Measurements from ENCODE around the gene SRP19. TPM values are rescaled to one million over a fixed set of nuclear protein-coding genes. Genes with fewer than 3 reads are reported as not detected.

SRP19 gene
- total RNA-seq, 1 experiment from 2014 or later = 99.6 TPM

DNA sequence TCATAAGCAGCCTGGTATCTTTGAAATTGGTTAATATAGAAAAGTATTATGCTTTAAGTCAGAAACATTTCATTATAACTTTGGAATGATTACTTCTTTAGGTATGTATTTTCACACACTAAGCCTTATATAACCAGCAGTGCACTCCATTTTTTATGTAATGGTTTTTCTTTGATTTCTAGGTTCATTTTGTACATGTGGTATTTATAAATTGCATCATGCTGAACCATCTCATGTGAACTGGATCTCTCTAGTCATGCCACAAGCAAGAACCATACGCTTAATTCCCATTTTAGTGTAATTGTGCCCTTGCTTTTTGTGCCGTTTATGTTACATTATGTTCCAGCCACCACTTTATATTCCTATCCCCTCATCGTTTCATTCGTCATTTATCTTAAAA, 38.6 kb upstream of the SRP19 start:
- intact Hi-C loops (cut with micrococcal nuclease) = no loop called here
- BruUV-seq (replicated peaks) = no TSS peak
- no peaks in the 10 kb centered on the region for H3K4me1 Mint-ChIP-seq (ENCODE audit: insufficient read depth, unreplicated experiment)
- no peaks in the 10 kb centered on the region for H3K27me3 Mint-ChIP-seq (ENCODE audit: insufficient read depth, unreplicated experiment)
- no peak for TF ChIP-seq CTCF (IDR thresholded peaks at IDR 0.05; ENCODE audit: unreplicated experiment)
- POLR2A ChIA-PET = no interaction called here
- no peak for DNase-seq (ENCODE audit: unreplicated experiment)
- H3K27ac Mint-ChIP-seq (ENCODE audit: low read depth, unreplicated experiment) = no peak overlapping the region
- H3K9me3 Mint-ChIP-seq (ENCODE audit: unreplicated experiment) = no peaks in the 10 kb centered on the region
- CTCF ChIA-PET = no interaction called here
- H3K4me3 Mint-ChIP-seq (ENCODE audit: unreplicated experiment) = no peak overlapping the region
- peaks cover 32% of the 10 kb centered on the region for H3K36me3 Mint-ChIP-seq (ENCODE audit: insufficient read depth, unreplicated experiment)

DNA sequence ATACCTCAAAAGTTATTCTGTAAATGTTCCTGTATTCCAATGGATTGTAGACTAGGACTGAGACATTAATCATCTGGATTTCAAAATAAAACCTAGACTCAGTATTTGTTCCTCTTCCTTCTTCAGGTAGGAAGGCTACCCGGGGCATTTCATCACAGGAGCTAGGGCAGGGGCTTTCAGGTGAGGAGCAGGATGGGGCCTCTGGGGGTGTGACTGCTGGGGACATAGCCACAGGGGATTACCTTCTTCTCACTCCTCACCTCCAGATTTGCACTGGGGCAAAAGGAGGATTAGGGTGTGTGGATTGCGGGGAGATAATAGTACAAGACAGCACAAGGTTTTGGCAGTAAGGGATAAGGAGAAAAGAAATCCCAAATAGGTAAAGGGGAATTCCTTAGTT, 37.9 kb upstream of the SRP19 start:
- no peak for TF ChIP-seq CTCF (IDR thresholded peaks at IDR 0.05; ENCODE audit: unreplicated experiment)
- CTCF ChIA-PET = no interaction called here
- peaks cover 37% of the 10 kb centered on the region for H3K36me3 Mint-ChIP-seq (ENCODE audit: insufficient read depth, unreplicated experiment)
- no peaks in the 10 kb centered on the region for H3K9me3 Mint-ChIP-seq (ENCODE audit: unreplicated experiment)
- no peak for DNase-seq (ENCODE audit: unreplicated experiment)
- POLR2A ChIA-PET = no interaction called here
- H3K4me3 Mint-ChIP-seq (ENCODE audit: unreplicated experiment) = no peak overlapping the region
- H3K4me1 Mint-ChIP-seq (ENCODE audit: insufficient read depth, unreplicated experiment) = no peaks in the 10 kb centered on the region
- BruUV-seq (replicated peaks) = no TSS peak
- no peak overlapping the region for H3K27ac Mint-ChIP-seq (ENCODE audit: low read depth, unreplicated experiment)
- intact Hi-C loops (cut with micrococcal nuclease) = no loop called here
- no peaks in the 10 kb centered on the region for H3K27me3 Mint-ChIP-seq (ENCODE audit: insufficient read depth, unreplicated experiment)

- H3K27me3 Mint-ChIP-seq (ENCODE audit: insufficient read depth, unreplicated experiment) = no peaks in the 10 kb centered on the region
- intact Hi-C loops (cut with micrococcal nuclease) = no loop called here
- no peak for TF ChIP-seq CTCF (IDR thresholded peaks at IDR 0.05; ENCODE audit: unreplicated experiment)
- H3K4me3 Mint-ChIP-seq (ENCODE audit: unreplicated experiment) = no peak overlapping the region
- H3K27ac Mint-ChIP-seq (ENCODE audit: low read depth, unreplicated experiment) = no peak overlapping the region
- no peaks in the 10 kb centered on the region for H3K4me1 Mint-ChIP-seq (ENCODE audit: insufficient read depth, unreplicated experiment)
- ChIA-PET CTCF (no interaction called here), POLR2A (no interaction called here)
- no TSS peak for BruUV-seq (replicated peaks)
- H3K36me3 Mint-ChIP-seq (ENCODE audit: insufficient read depth, unreplicated experiment) = peaks cover 38% of the 10 kb centered on the region
- H3K9me3 Mint-ChIP-seq (ENCODE audit: unreplicated experiment) = no peaks in the 10 kb centered on the region
- DNase-seq (ENCODE audit: unreplicated experiment) = no peak
Measured at GRCh38 chr5:112823656-112824055, 37.4 kb upstream of the SRP19 start.

DNA sequence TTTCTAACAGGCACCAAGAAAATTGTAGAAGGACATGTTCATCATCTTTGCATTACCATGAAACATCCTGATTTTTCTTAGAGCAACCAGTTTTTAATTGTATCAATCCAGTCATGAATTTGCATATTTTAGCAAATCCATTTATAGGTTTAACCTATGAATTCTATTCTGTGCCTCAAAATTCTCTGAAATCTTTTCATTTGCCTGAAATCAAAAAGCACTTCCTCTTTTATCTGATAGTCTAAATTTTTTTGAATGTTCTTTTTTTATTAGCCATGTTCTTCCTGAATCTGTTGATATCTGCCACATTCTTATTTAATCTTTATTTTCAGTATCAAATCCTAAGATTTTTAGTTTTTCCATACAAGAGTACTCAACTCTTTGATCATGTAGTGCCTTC, 36.9 kb upstream of the SRP19 start:
- H3K4me1 Mint-ChIP-seq (ENCODE audit: insufficient read depth, unreplicated experiment) = no peaks in the 10 kb centered on the region
- intact Hi-C loops (cut with micrococcal nuclease) = no loop called here
- TF ChIP-seq CTCF (IDR thresholded peaks at IDR 0.05; ENCODE audit: unreplicated experiment) = no peak
- H3K27me3 Mint-ChIP-seq (ENCODE audit: insufficient read depth, unreplicated experiment) = no peaks in the 10 kb centered on the region
- ChIA-PET POLR2A (no interaction called here), CTCF (no interaction called here)
- H3K36me3 Mint-ChIP-seq (ENCODE audit: insufficient read depth, unreplicated experiment) = peaks cover 42% of the 10 kb centered on the region
- no peak for DNase-seq (ENCODE audit: unreplicated experiment)
- H3K4me3 Mint-ChIP-seq (ENCODE audit: unreplicated experiment) = no peak overlapping the region
- H3K27ac Mint-ChIP-seq (ENCODE audit: low read depth, unreplicated experiment) = no peak overlapping the region
- no TSS peak for BruUV-seq (replicated peaks)
- no peaks in the 10 kb centered on the region for H3K9me3 Mint-ChIP-seq (ENCODE audit: unreplicated experiment)
